Astrocyte of the hippocampus (primary cell): ENCODE results near the gene PPARGC1A.

ENCODE experiments used
- DNase-seq: peaks from one replicate; pipeline ENCODE4 v3.0.0; 2011; ENCODE audit warnings: low read depth, low spot score

PPARGC1A gene, protein sequence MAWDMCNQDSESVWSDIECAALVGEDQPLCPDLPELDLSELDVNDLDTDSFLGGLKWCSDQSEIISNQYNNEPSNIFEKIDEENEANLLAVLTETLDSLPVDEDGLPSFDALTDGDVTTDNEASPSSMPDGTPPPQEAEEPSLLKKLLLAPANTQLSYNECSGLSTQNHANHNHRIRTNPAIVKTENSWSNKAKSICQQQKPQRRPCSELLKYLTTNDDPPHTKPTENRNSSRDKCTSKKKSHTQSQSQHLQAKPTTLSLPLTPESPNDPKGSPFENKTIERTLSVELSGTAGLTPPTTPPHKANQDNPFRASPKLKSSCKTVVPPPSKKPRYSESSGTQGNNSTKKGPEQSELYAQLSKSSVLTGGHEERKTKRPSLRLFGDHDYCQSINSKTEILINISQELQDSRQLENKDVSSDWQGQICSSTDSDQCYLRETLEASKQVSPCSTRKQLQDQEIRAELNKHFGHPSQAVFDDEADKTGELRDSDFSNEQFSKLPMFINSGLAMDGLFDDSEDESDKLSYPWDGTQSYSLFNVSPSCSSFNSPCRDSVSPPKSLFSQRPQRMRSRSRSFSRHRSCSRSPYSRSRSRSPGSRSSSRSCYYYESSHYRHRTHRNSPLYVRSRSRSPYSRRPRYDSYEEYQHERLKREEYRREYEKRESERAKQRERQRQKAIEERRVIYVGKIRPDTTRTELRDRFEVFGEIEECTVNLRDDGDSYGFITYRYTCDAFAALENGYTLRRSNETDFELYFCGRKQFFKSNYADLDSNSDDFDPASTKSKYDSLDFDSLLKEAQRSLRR

DNA sequence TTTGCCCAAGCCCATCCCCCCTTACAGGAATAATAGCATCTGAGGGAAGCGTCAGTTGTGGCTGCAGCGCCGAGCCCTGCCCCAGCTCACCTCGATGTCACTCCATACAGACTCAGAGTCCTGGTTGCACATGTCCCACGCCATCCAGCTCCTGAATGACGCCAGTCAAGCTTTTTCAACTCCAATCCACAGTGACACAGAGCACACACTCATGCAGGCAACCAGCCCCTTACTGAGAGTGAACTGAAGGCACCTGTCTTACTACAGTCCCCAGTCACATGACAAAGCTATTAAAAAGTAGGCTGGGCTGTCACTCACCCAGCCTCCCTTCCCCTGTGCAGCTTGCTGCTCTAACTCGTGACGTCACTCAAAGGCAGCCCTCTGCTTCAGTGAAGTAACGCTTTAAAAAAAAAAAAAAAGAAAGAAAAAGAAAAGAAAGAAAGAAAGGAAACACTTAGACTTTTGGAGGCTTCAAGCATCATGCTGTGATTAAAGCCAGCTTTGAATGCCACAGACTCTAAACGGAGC is at the start of gene PPARGC1A:
PPARGC1A (minus strand) TSS at position 234 of the 528 bp plus-strand sequence; CDS start at position 144, 90 bp downstream.
- peak; percentile 83 for DNase-seq

GRCh38 chr4:23938796-23939195 is 48.9 kb upstream of the PPARGC1A start:
- DNase-seq, result no peak

DNA sequence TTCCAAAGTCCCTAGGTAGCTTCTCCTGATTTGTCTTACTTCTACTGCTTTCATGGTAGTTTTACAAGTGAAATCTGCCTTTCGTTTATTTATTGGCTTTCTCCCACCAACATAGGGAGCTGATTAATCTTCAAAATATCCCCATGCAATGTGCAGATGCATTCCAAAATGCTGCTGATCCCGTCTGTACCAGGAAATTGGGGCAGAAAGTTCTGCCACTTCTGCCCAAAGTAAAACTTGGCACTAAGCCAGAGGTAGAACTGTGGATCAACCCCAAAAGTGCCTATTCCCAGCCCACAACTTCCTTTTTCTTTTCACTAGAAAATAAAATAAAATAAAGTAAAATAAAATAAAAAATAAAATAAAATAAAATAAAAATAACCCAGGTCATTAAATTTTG is 47.3 kb upstream of the PPARGC1A start:
- peak; percentile 27 for DNase-seq

- DNase-seq, result peak; percentile 96
Observed at GRCh38 chr4:23934915-23935314, 45.1 kb upstream of the PPARGC1A start.

DNA sequence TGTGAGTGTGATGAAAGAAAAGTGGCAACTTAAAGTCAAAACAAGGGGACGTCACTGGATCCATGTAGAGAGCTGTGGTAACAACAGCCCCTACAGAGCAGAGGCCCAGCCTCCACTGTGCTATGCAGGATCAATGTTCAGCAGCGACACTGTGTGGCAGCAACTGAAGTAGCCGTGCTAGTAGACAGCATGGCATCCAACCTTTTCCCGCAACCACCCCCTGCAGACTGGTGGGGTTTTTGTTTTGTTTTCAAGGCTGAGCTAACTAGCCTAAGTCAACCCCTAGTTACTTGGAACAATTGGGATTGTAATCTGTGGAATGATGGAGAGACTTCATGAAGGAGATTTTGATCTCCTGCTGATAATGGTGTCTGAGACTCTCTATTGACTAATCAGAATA is 44.4 kb upstream of the PPARGC1A start:
- DNase-seq, result peak; percentile 20

GRCh38 chr4:23932901-23933308 is 43.1 kb upstream of the PPARGC1A start:
- peak; percentile 89 for DNase-seq

- no peak for DNase-seq
Observed at GRCh38 chr4:23932186-23932585, 42.3 kb upstream of the PPARGC1A start.

- peak; percentile 24 for DNase-seq
Observed at GRCh38 chr4:23931489-23931830, 41.6 kb upstream of the PPARGC1A start.

- peak; percentile 66 for DNase-seq
Observed at GRCh38 chr4:23930750-23931488, 41.1 kb upstream of the PPARGC1A start.

GRCh38 chr4:23929248-23929647 is 39.4 kb upstream of the PPARGC1A start:
- peak; percentile 45 for DNase-seq

GRCh38 chr4:23924556-23924955 is 34.7 kb upstream of the PPARGC1A start:
- DNase-seq, result no peak

- DNase-seq, result peak; percentile 21
Observed at GRCh38 chr4:23923840-23924239, 34.0 kb upstream of the PPARGC1A start.

GRCh38 chr4:23923141-23923540 is 33.3 kb upstream of the PPARGC1A start:
- peak; percentile 38 for DNase-seq

DNA sequence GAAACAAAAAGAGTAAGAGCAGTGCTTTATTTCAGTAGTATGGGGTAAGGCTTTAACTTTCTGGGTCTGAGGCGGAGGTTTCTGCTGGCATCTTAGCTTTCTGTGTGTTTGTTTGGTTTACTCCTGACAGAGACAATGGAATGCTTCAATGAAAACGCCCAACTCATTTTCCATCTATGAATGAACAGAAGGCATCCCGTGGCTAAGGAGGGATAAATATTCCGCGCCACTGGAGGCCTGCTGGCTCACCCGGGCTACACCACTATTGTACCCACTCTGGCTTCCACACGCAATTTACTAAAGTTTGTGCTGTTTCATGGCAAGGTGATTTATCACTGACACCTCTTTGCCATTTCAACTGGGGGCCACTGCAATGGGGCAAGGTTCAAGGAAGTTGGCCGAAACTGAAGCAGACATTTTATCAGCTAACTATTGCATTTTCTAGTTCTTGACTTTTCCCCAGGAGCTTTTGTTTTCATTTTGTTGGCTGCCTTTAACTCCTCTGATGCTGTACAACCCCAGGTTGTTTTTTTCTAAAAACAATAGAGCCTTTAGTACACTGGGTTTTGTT is 32.8 kb upstream of the PPARGC1A start:
- DNase-seq, result peak; percentile 91

- DNase-seq, result peak; percentile 54
Observed at GRCh38 chr4:23922013-23922412, 32.2 kb upstream of the PPARGC1A start.

DNA sequence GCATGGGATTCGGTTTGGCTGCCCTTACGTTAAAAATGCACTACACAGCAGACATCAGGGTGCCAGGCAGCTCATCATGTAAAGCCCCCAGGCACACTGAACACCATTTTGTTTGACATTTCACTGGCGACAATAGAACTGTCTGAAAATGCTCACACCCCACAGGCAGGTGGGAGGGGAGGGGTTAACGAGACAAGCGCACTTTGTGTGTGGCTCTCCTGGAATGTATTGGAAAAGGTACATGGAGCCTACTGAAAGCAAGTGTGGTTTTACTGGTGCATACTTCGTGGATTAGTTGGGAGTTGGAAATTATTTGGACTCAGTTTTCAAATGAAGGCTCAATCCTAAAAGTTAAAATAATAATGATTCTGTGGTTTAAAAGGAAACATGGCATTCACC is 31.6 kb upstream of the PPARGC1A start:
- DNase-seq, result peak; percentile 88

DNA sequence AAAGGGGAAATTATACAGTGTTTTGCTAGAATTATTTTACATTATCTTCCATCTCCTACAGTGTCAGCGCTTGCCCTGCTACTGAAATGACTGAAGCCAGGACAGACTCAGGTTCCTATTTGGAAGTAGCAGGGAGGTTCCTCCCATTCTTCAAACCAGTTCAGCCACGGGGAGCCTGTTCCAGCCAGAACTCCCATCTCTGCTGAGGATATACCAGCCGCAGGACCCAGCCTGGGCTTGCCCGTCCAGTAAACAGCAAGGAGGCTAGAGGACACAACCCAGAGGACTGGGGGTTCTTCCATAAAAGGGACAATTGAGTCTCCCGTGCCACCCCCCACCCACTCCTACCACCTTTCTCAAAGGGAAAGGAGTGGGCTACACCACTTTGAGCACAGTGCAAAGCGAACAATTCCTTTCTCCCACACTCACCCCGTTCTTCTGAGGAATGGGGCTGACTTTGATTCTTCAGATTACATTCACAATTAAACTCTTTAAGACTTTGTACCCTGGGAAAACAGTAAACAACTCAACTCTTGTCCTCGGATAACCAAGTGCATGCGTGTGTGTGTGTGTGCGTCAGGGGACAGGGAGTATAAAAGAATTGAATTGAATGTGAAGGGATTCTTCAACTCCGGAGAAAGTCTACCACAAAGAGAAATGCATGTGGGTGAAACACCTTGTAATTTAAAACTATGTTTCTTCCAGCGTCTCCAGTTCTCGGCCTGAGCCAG is 31.0 kb upstream of the PPARGC1A start:
- DNase-seq, result peak; percentile 7

GRCh38 chr4:23920296-23920695 is 30.4 kb upstream of the PPARGC1A start:
- peak; percentile 27 for DNase-seq

DNA sequence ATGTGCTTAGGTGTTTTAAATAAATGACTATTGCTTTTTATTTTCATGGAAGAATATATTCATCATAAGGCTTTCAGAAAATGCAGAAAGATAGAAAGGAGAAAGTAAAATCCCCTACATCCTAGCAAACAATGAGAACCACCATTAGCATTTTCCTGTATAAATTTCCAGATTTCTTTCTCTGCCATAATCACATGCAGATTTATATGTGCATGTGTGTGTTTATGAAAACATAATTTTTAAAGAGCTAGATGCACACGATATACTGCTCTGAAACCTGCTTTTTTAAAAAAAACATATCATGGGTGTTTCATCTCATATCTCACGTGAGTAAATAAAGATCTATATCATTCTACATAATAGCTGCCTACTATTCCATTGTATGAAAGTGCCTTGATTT is 26.4 kb upstream of the PPARGC1A start:
- DNase-seq, result no peak

DNA sequence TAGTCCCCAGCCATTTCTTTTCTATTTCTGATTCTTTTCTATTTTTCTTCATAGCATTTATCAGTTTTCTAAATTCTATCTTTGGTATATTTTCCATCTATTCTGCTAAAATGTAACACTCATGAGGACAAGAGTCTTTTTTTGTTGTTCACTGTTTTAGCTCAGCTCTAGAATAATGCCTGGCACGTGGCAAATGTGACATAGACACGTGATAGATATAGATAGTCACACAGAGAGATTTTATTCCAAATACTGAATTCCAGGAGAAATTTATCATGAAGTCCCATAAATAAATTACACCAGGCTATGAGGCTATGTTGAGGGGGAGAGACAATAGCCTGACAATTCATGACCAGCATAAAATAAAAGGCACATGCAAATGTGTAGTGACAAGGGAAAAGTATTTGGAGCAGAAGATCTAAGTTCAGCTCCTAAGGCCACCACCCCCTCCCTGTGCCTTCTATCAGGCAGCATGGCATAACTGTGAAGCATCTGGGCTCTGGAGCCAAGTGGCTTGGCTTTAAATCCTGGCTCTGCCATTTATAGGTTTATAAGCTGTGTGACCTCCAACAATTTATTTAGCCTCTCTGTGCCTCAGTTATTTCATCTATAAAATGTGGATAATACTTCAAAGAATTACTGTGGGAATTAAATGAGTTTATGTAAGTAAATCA is 25.7 kb upstream of the PPARGC1A start:
- DNase-seq, result no peak
